Activated T-cell treated with anti-CD3 and anti-CD28 coated beads, Interleukin-2, amount 50 U/mL, for 72 hours (primary cell): ENCODE data around the gene NECTIN2. TPM values are rescaled to one million over a fixed set of nuclear protein-coding genes. Genes with fewer than 3 reads are reported as not detected.
"Not testable (repeated sequence)": the region's sequence is repeated elsewhere in the genome, so short reads cannot be mapped to it uniquely, and the experiment has no call there.

Experiments
- ATAC-seq, 2 donors: fragments of 150-1000 bp; cut with Tn5 transposase; replicated peaks in 1 of 2; 2 replicates each; pipeline ENCODE4 v1.10.0; 2021; ENCODE audit warnings: moderate library complexity in 2 of 2, mild to moderate bottlenecking in 1 of 2
- DNase-seq, 2 donors: peaks; one replicate each; pipeline ENCODE4 v3.0.0; 2021 to 2022; ENCODE audit warnings: mixed read lengths in 1 of 2
- H3K27ac Mint-ChIP-seq: one replicate; pipeline ENCODE4 v1.8.0; 2022; ENCODE audit warnings: mild to moderate bottlenecking, moderate library complexity, mixed read lengths
- H3K27me3 Mint-ChIP-seq: one replicate; pipeline ENCODE4 v1.8.0; 2022; ENCODE audit warnings: low read depth, mixed read lengths
- H3K36me3 Mint-ChIP-seq, 2 donors: one replicate each; pipeline ENCODE4 v1.8.0; 2022; ENCODE audit warnings: mixed read lengths in 2 of 2, mild to moderate bottlenecking in 1 of 2; ENCODE audit not compliant: insufficient read depth in 2 of 2
- H3K4me1 Mint-ChIP-seq: one replicate; pipeline ENCODE4 v1.8.0; 2022; ENCODE audit warnings: low read depth, mixed read lengths
- H3K4me3 Mint-ChIP-seq, 2 donors: one replicate each; pipeline ENCODE4 v1.8.0; 2022; ENCODE audit warnings: mild to moderate bottlenecking in 2 of 2, mixed read lengths in 2 of 2, moderate library complexity in 2 of 2
- H3K9me3 Mint-ChIP-seq, 2 donors: one replicate each; pipeline ENCODE4 v1.8.0; 2022; ENCODE audit warnings: mixed read lengths in 2 of 2
- total RNA-seq, 2 donors: library from RNA; stranded (reverse); gene quantifications; one replicate each; pipeline ENCODE4 v1.2.3, GENCODE V29; 2022

The NECTIN2 gene
- total RNA-seq, 2 donors from 2014 or later = 2.8 to 3.3 TPM

GRCh38 chr19:44848812-44849447 is 2.8 kb downstream of the NECTIN2 start:
- peaks cover 51% of the 10 kb centered on the region for H3K27me3 Mint-ChIP-seq
- H3K9me3 Mint-ChIP-seq = no peaks in the 10 kb centered on the region
- no peaks in the 10 kb centered on the region for H3K36me3 Mint-ChIP-seq
- no peak for ATAC-seq
- peak overlapping the region; percentile 22 to 48 for H3K4me3 Mint-ChIP-seq
- H3K27ac Mint-ChIP-seq = no peak overlapping the region
- no peak for DNase-seq
- peaks cover 19% of the 10 kb centered on the region for H3K4me1 Mint-ChIP-seq

GRCh38 chr19:44850641-44851109 is 4.6 kb downstream of the NECTIN2 start:
- H3K9me3 Mint-ChIP-seq = no peaks in the 10 kb centered on the region
- H3K4me1 Mint-ChIP-seq = peaks cover 9% of the 10 kb centered on the region
- peaks cover 51% of the 10 kb centered on the region for H3K27me3 Mint-ChIP-seq
- DNase-seq (no peak), ATAC-seq (no peak)
- no peaks in the 10 kb centered on the region for H3K36me3 Mint-ChIP-seq
- H3K4me3 Mint-ChIP-seq = no peak overlapping the region
- H3K27ac Mint-ChIP-seq = no peak overlapping the region

- DNase-seq = no peak
- Mint-ChIP-seq H3K4me1 (peaks cover 9% of the 10 kb centered on the region), H3K36me3 (no peaks in the 10 kb centered on the region)
Measured at GRCh38 chr19:44851427-44851826, 5.3 kb downstream of the NECTIN2 start.

GRCh38 chr19:44855606-44856005 is 9.5 kb downstream of the NECTIN2 start:
- no peaks in the 10 kb centered on the region for H3K9me3 Mint-ChIP-seq
- ATAC-seq (no peak), DNase-seq (no peak)
- H3K27ac Mint-ChIP-seq = no peak overlapping the region
- no peak overlapping the region for H3K4me3 Mint-ChIP-seq
- peaks cover 22% of the 10 kb centered on the region for H3K27me3 Mint-ChIP-seq
- no peaks in the 10 kb centered on the region for H3K4me1 Mint-ChIP-seq
- no peaks in the 10 kb centered on the region for H3K36me3 Mint-ChIP-seq

More at GRCh38 chr19:44851427-44851826, 5.3 kb downstream of the NECTIN2 start:
- Mint-ChIP-seq H3K27me3 (peaks cover 56% of the 10 kb centered on the region), H3K27ac (no peak overlapping the region), H3K9me3 (no peaks in the 10 kb centered on the region), H3K4me3 (no peak overlapping the region)
- ATAC-seq = no peak

GRCh38 chr19:44856421-44857083 is 10.5 kb downstream of the NECTIN2 start:
- no peaks in the 10 kb centered on the region for H3K36me3 Mint-ChIP-seq
- no peak overlapping the region for H3K4me3 Mint-ChIP-seq
- H3K27me3 Mint-ChIP-seq = peaks cover 18% of the 10 kb centered on the region
- no peak overlapping the region for H3K27ac Mint-ChIP-seq
- ATAC-seq (no peak), DNase-seq (no peak)
- no peaks in the 10 kb centered on the region for H3K4me1 Mint-ChIP-seq
- H3K9me3 Mint-ChIP-seq = no peaks in the 10 kb centered on the region

GRCh38 chr19:44857837-44858236 is 11.7 kb downstream of the NECTIN2 start:
- ATAC-seq = no peak
- no peak overlapping the region for H3K4me3 Mint-ChIP-seq
- no peak for DNase-seq
- H3K27ac Mint-ChIP-seq = no peak overlapping the region
- H3K36me3 Mint-ChIP-seq = no peaks in the 10 kb centered on the region
- H3K9me3 Mint-ChIP-seq = no peaks in the 10 kb centered on the region
- H3K27me3 Mint-ChIP-seq = peaks cover 6% of the 10 kb centered on the region
- no peaks in the 10 kb centered on the region for H3K4me1 Mint-ChIP-seq

- not testable (repeated sequence) for H3K27ac Mint-ChIP-seq, DNase-seq, ATAC-seq, H3K4me1 Mint-ChIP-seq, H3K4me3 Mint-ChIP-seq, H3K27me3 Mint-ChIP-seq, H3K9me3 Mint-ChIP-seq, H3K36me3 Mint-ChIP-seq
Measured at GRCh38 chr19:44861576-44861975, 15.5 kb downstream of the NECTIN2 start.

- Mint-ChIP-seq H3K27me3 (no peaks in the 10 kb centered on the region), H3K36me3 (no peaks in the 10 kb centered on the region), H3K4me3 (no peak overlapping the region), H3K27ac (no peak overlapping the region), H3K4me1 (no peaks in the 10 kb centered on the region), H3K9me3 (no peaks in the 10 kb centered on the region)
- ATAC-seq (no peak), DNase-seq (no peak)
Measured at GRCh38 chr19:44863990-44864389, 17.9 kb downstream of the NECTIN2 start.

- Mint-ChIP-seq H3K27me3 (no peaks in the 10 kb centered on the region), H3K36me3 (no peaks in the 10 kb centered on the region), H3K9me3 (no peaks in the 10 kb centered on the region), H3K4me3 (no peak overlapping the region), H3K4me1 (no peaks in the 10 kb centered on the region), H3K27ac (no peak overlapping the region)
- ATAC-seq (no peak), DNase-seq (no peak)
Measured at GRCh38 chr19:44865196-44865767, 19.2 kb downstream of the NECTIN2 start.

- Mint-ChIP-seq H3K4me1 (no peaks in the 10 kb centered on the region), H3K36me3 (no peaks in the 10 kb centered on the region), H3K9me3 (no peaks in the 10 kb centered on the region), H3K27me3 (no peaks in the 10 kb centered on the region), H3K27ac (no peak overlapping the region), H3K4me3 (no peak overlapping the region)
- ATAC-seq = no peak
- no peak for DNase-seq
Measured at GRCh38 chr19:44866664-44867063, 20.6 kb downstream of the NECTIN2 start.

- Mint-ChIP-seq H3K27ac (no peak overlapping the region), H3K9me3 (no peaks in the 10 kb centered on the region), H3K27me3 (no peaks in the 10 kb centered on the region), H3K4me3 (no peak overlapping the region), H3K36me3 (no peaks in the 10 kb centered on the region), H3K4me1 (no peaks in the 10 kb centered on the region)
- ATAC-seq = no peak
- no peak for DNase-seq
Measured at GRCh38 chr19:44867578-44867977, 21.5 kb downstream of the NECTIN2 start.

- peak overlapping the region; percentile 34 for H3K27ac Mint-ChIP-seq
- ATAC-seq = no peak
- no peaks in the 10 kb centered on the region for H3K27me3 Mint-ChIP-seq
- H3K36me3 Mint-ChIP-seq = no peaks in the 10 kb centered on the region
- no peaks in the 10 kb centered on the region for H3K9me3 Mint-ChIP-seq
- H3K4me1 Mint-ChIP-seq = no peaks in the 10 kb centered on the region
- DNase-seq = no peak
- no peak overlapping the region for H3K4me3 Mint-ChIP-seq
Measured at GRCh38 chr19:44869733-44870470, 23.8 kb downstream of the NECTIN2 start.

GRCh38 chr19:44871809-44872208 is 25.7 kb downstream of the NECTIN2 start:
- H3K36me3 Mint-ChIP-seq = no peaks in the 10 kb centered on the region
- no peaks in the 10 kb centered on the region for H3K9me3 Mint-ChIP-seq
- no peak overlapping the region for H3K4me3 Mint-ChIP-seq
- H3K27me3 Mint-ChIP-seq = no peaks in the 10 kb centered on the region
- no peak overlapping the region for H3K27ac Mint-ChIP-seq
- H3K4me1 Mint-ChIP-seq = peaks cover 4% of the 10 kb centered on the region
- DNase-seq (no peak), ATAC-seq (no peak)
